Adrenal gland (tissue), 12 donors: ENCODE measurements around the gene EIF3F. TPM values are rescaled to one million over a fixed set of nuclear protein-coding genes. Genes with fewer than 3 reads are reported as not detected.
A peak's percentile ranks its signal among the peaks of the same experiment; 100 is the strongest.

Experiments used
- DNase-seq, 7 donors: peaks; one replicate each; pipeline ENCODE4 v3.0.0-alpha.2; 2019 to 2020
- H3K27ac ChIP-seq, 5 donors: fragments of 200-600 bp; sonication (generic) in 4 of 5; 1 replicate in 3 of 5; 2 replicates in 2 of 5; pipeline versions ENCODE4 v1.5.1 to v1.8.0; 2016 to 2020; ENCODE audit warnings: mild to moderate bottlenecking in 1 of 5
- H3K27me3 ChIP-seq: fragments of 200-600 bp; 2 replicates; pipeline ENCODE4 v1.8.0; 2021
- H3K36me3 ChIP-seq, 2 donors: fragments of 200-600 bp; replicated peaks in 1 of 2; 1 replicate in 1 of 2; 2 replicates in 1 of 2; pipeline versions ENCODE4 v1.5.1 to v1.8.0; 2018 to 2022
- H3K4me1 ChIP-seq, 2 donors: fragments of 200-600 bp; replicated peaks in 1 of 2; 1 replicate in 1 of 2; 2 replicates in 1 of 2; pipeline versions ENCODE4 v1.5.1 to v1.8.0; 2018 to 2021
- H3K4me3 ChIP-seq, 4 donors: fragments of 200-600 bp; sonication (generic) in 3 of 4; one replicate each; pipeline ENCODE4 v1.5.1; 2016 to 2018
- H3K9me3 ChIP-seq, 3 donors: fragments of 200-600 bp; sonication (generic) in 1 of 3; replicated peaks in 1 of 3; 1 replicate in 2 of 3; 2 replicates in 1 of 3; pipeline versions ENCODE4 v1.5.1 to v1.8.0; 2016 to 2021
- POLR2A ChIP-seq, 2 donors: fragments of 450-650 bp; IDR thresholded peaks; one replicate each; pipeline ENCODE4 v1.6.1; 2017; ENCODE audit warnings: antibody characterized with exemption in 2 of 2, mild to moderate bottlenecking in 2 of 2, moderate library complexity in 1 of 2
- WGBS, 4 donors: extraction: QIAGEN DNeasy Blood & Tissue Kit in 2 of 4; methylation state at CpG; one replicate each; pipeline versions ENCODE4 v1.1.5 to v1.1.7; 2013 to 2017; 5-methylcytosine and 5-hydroxymethylcytosine counted together
- intact Hi-C, 2 donors: fragments of 100-400 bp; cut with DNase I; formaldehyde crosslinking; loops; one replicate each; pipeline versions ENCODE4 v1.14.1 to v1.15.0; 2022 to 2023
- polyA plus RNA-seq, 3 donors: library from polyadenylated mRNA; stranded (reverse); fragments of 200-250 nt in 2 of 3; fragments of 350-450 nt in 1 of 3; fragmentation: Illumina TruSeq in 1 of 3; extraction: RNeasy Lipid Tissue Mini Kit (QIAGEN cat#74804) in 1 of 3; gene quantifications; one replicate each; pipeline ENCODE4 v1.2.3, GENCODE V29; 2013 to 2014
- total RNA-seq, 9 donors: library from RNA; depleted of rRNA in 4 of 9; stranded (reverse); fragments of >200 nt in 4 of 9; fragments of 120-200 nt in 1 of 9; fragmentation: NEBNext Ultra II Directional in 1 of 9; extraction: Animal tissue kit (Norgen Biotek cat#: 25700) in 1 of 9; gene quantifications; one replicate each; pipeline versions ENCODE4 v1.1.0 to v1.2.4, GENCODE V29; 2013 to 2023
- TF ChIP-seq, protein P1 (sequence below), 6 experiments: fragments of 450-650 bp in 4 of 6; fragments of 200-600 bp in 2 of 6; sonication (generic) in 1 of 6; IDR thresholded peaks; 1 replicate in 5 of 6; 2 replicates in 1 of 6; pipeline versions ENCODE4 v1.5.1 to v1.8.0; 2016 to 2021; ENCODE audit warnings: antibody characterized with exemption in 6 of 6, mild to moderate bottlenecking in 2 of 6, moderate library complexity in 1 of 6
- donor health status: healthy with polysubstance abuse.
- donor health status: Bipolar disorder and iron deficiency.
- donor health status: DM: yes; HTN: yes; CAD: no.
- donor health status: DM: no; HTN: no; CAD: no.
- donor health status: DM: no; HTN: no; CAD: no.
- donor health status: DM: yes; HTN: yes; CAD: no.

Gene EIF3F
- total and polyA plus RNA-seq, 12 donors: 105 to 366 (median 173) TPM

- DNase-seq: peak; percentile 32 to 59 (median 43)
Observed at GRCh38 chr11:8019314-8020243, 32.4 kb downstream of the EIF3F start.

DNA sequence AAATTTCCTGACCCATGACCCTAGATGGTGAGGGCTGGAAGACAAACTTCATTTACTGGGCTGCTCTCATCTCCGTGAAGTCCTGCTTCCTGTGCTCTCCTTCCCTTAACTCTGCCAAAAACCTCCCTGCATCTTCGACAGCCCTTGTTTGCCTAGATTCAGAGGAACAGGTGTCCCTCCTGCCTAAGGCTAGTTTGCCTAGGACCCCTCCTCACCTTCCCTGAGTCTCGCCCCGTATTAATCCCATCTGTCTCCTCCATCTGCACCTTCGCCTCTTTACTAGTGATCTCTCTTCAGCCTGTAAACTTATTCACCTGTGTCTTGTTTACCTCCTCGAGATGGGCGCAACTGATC, 33.1 kb downstream of the EIF3F start:
- 55 to 64% (median 58%) methylated on average over 7 of the region's 7 CpGs for WGBS, 4 donors
- DNase-seq: peak in 2 of 7 donors; percentile 15 to 48
- H3K27ac ChIP-seq: peak overlapping the region in 3 of 5 donors; percentile 66 to 91 (median 68)

More at GRCh38 chr11:8019314-8020243, 32.4 kb downstream of the EIF3F start:
- no peaks in the 10 kb centered on the region for H3K27me3 ChIP-seq
- TF ChIP-seq, protein P1, sequence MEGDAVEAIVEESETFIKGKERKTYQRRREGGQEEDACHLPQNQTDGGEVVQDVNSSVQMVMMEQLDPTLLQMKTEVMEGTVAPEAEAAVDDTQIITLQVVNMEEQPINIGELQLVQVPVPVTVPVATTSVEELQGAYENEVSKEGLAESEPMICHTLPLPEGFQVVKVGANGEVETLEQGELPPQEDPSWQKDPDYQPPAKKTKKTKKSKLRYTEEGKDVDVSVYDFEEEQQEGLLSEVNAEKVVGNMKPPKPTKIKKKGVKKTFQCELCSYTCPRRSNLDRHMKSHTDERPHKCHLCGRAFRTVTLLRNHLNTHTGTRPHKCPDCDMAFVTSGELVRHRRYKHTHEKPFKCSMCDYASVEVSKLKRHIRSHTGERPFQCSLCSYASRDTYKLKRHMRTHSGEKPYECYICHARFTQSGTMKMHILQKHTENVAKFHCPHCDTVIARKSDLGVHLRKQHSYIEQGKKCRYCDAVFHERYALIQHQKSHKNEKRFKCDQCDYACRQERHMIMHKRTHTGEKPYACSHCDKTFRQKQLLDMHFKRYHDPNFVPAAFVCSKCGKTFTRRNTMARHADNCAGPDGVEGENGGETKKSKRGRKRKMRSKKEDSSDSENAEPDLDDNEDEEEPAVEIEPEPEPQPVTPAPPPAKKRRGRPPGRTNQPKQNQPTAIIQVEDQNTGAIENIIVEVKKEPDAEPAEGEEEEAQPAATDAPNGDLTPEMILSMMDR (IDR thresholded peaks at IDR 0.05): no peak
- TF ChIP-seq POLR2A (IDR thresholded peaks at IDR 0.05): peak in 1 of 2 donors; percentile 32
- no peaks in the 10 kb centered on the region for H3K36me3 ChIP-seq
- 0 to 1% (median 0%) methylated on average over 15 to 84 of the region's 84 CpGs for WGBS, 4 donors
- peak overlapping the region in 4 of 5 donors; percentile 48 to 91 (median 67) for H3K27ac ChIP-seq
- H3K4me1 ChIP-seq: peaks cover 8 to 17% of the 10 kb centered on the region in 2 donors
- H3K4me3 ChIP-seq: peak overlapping the region in 3 of 4 donors; percentile 33 to 83 (median 59)
- intact Hi-C loops: no loop called here
- no peaks in the 10 kb centered on the region for H3K9me3 ChIP-seq

DNA sequence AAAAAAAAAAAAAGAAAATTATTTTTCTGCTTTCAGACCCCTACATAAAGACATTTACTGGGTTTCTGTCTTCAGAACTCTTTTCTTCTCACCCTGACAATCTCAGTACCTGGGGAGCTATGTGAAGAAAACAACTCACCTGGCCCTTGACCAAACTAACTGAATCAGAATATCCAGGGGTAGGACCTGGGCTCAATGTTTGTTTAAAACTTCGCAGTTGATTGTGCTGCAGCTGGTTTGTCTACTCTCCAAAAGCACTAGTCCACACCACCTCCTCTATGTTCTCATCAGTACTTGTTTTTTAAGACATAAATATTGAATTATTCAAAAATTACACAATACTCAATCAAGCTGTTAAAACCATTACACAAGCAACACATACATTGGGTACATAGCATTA, 34.8 kb downstream of the EIF3F start:
- Histone ChIP-seq H3K4me3 (no peak overlapping the region), H3K9me3 (no peaks in the 10 kb centered on the region), H3K27ac (no peak overlapping the region), H3K36me3 (no peaks in the 10 kb centered on the region), H3K27me3 (no peaks in the 10 kb centered on the region), H3K4me1 (peaks cover 8 to 17% of the 10 kb centered on the region in 2 donors)
- no peak for TF ChIP-seq POLR2A (IDR thresholded peaks at IDR 0.05)
- TF ChIP-seq, protein P1 (IDR thresholded peaks at IDR 0.05): no peak
- intact Hi-C loops: no loop called here
- DNase-seq: peak in 1 of 7 donors; percentile 29
- 91 to 100% (median 96%) methylated on average over 1 of the region's 1 CpG for WGBS, 4 donors

More for the DNA sequence above, 33.1 kb downstream of the EIF3F start:
- Histone ChIP-seq H3K36me3 (no peaks in the 10 kb centered on the region), H3K9me3 (no peaks in the 10 kb centered on the region), H3K4me1 (peaks cover 8 to 17% of the 10 kb centered on the region in 2 donors), H3K4me3 (peak overlapping the region in 1 of 4 donors; percentile 83), H3K27me3 (no peaks in the 10 kb centered on the region)
- intact Hi-C loops: no loop called here
- TF ChIP-seq POLR2A (IDR thresholded peaks at IDR 0.05): no peak
- TF ChIP-seq, protein P1 (IDR thresholded peaks at IDR 0.05): no peak

- Histone ChIP-seq H3K9me3 (no peaks in the 10 kb centered on the region), H3K4me3 (no peak overlapping the region), H3K4me1 (peaks cover 8 to 15% of the 10 kb centered on the region in 2 donors), H3K27ac (no peak overlapping the region), H3K36me3 (no peaks in the 10 kb centered on the region), H3K27me3 (no peaks in the 10 kb centered on the region)
- intact Hi-C loops: no loop called here
- DNase-seq: peak in 2 of 7 donors; percentile 17 to 50
- TF ChIP-seq POLR2A (IDR thresholded peaks at IDR 0.05): no peak
- TF ChIP-seq, protein P1 (IDR thresholded peaks at IDR 0.05): no peak
- 75 to 93% (median 82%) methylated on average over 2 of the region's 2 CpGs for WGBS, 4 donors
Observed at GRCh38 chr11:8022876-8023275, 35.7 kb downstream of the EIF3F start.
